HG03571 (cell line): ENCODE results near the gene RBM38.
A peak's percentile ranks its signal among the peaks of the same experiment; 100 is the strongest.

Experiments
- ATAC-seq: cut with Tn5 transposase; IDR thresholded peaks from one replicate; pipeline ENCODE4 v1.9.1; 2021; ENCODE audit not compliant: unreplicated experiment

RBM38 gene

DNA sequence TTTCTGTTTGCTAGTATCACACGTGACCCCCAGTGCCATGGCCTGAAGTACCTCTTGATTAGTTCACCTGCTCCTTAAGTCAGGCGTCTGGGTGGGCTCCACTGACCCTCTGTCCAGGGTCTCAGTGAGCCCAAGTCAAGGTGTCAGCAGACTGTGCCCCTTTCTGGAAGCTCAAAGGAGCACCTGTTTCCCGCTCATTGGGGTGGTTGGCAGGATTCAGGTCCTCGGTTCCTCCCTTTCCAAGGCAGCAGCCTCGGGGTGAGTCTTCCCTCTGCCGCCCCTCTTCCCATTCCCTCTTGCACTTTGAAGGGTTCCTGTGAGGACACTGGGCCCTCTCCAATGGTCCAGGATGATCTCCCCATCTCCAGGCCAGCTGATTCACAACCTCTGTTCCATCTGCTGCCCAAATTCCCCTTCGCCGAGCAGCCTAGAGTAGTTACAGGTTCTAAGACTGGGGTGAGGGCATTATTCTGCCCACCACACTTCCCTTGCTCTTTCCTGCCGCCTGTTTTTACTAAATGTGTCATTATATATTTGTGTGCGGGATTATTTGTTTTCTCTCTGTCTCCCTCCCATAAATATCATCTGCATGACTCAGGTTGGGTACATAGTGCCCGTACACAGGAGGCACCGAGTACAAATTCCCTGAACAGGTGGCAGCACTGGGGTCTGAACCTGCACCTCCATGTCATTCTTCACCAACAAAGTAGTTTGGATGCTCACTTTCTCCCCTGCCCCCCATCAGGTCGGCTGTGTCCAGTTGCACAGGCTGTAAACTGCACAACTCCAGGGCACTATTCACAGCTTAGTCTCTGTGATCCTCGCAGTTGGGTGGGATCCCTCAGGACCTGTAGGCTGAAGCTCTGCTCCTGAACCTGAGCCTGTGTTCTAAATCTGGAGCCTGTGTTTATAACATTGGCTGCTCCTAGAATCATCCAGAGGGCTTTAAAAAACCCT lies 58.5 kb downstream of the RBM38 start:
- ATAC-seq = no peak

DNA sequence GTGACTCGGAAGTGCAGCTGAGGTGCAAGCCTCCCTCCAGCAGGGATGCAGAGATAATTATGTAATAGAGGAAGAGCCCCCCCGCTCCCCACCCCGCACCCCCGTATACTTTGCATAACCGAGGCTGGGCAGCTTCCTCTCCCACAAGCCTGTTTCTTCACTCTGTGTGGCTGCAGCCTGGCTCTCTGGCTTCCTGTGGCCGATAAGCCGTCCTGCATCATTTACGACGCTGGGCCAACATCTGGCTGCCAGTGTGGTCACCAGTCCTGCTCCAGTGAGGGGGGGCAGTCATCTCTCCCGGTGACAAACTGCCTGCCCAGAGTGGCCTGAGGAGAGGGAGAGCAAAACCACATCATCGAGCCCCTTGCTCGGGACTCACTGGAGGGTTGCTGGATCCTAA lies 59.2 kb downstream of the RBM38 start:
- peak; percentile 76 for ATAC-seq

DNA sequence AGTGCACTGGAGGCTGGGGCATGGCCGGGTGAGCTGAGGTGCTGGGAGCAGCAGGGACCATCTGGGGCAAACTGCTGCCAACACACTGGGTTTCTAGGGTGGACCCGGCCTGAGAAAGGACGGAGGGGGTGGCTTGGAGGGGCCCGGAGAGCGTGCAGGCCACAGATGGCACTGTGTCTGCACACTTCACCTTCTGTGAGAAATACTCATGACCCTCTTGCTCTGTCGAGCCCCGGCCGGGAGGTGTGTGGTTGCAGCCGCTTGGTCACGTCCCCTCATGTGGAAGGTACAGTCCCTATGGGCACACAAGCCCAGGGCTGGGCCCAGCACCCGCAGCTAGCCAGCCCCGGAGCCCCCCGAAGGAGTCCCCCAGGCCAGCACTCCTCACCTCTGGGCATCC lies 59.7 kb downstream of the RBM38 start:
- ATAC-seq = peak; percentile 25

- ATAC-seq = no peak
Observed at GRCh38 chr20:57451431-57451794, 60.2 kb downstream of the RBM38 start.

DNA sequence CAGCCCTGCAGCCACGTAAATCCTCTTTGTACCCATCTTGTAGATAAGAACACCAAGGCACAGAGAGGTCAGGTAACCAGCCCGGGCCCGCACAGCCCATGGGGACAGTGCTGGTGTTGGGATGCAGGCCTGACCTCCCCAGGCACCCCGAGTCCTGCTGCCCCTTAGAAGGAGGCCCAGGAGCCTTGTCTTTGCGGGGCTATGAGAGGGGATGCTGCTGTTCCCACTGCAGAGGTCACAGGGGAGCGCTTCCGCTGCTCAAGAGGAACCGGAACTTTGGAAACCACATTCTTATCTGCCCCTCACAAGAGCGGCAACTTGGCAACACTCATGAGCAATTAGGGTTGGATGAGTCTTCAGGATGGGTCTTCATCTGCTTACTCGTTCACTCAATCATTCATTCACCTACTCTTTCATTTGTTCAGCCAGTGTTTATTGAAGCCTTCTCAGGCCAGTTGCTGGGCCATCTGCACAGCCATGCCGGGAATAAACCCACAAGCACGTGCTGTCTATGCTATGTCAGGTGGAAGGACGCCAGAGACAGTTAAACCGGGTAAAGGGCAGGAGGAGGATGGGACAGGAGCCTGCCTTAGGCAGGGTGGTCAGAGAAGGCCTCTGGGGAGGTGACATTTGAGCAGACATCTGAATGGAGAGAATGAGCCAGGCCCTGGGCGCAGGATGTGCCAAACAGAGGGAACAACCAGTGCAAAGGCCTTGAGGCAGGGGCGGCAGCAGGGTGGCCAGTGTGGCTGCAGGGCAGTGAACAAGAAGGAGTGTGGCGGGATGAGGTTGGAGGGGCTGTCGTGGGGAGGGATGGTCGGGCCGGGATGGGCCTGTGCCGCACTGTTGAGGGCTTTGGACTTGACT lies 60.8 kb downstream of the RBM38 start:
- ATAC-seq = no peak

DNA sequence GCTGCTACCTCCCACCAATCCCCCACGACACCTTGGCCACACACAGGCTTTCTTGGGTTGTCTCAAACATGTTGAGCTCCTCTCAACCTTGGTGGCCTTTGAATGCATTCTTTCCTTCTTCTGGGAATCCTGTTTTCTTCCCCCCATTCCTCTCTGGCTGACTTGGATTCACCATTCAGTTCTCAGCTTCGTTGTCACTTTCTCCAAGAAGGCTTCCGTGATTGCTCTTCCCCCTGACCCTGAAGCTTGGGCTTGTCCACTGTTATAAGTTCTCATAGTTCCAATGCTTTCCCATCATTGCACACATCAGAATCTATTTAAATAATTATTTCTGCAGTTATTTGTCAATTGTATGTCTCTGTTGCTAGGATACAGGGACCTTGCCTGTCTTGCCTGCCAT lies 64.2 kb downstream of the RBM38 start:
- no peak for ATAC-seq

- no peak for ATAC-seq
Observed at GRCh38 chr20:57456116-57456515, 64.9 kb downstream of the RBM38 start.

- no peak for ATAC-seq
Observed at GRCh38 chr20:57457243-57458095, 66.3 kb downstream of the RBM38 start.

- ATAC-seq = no peak
Observed at GRCh38 chr20:57458400-57459160, 67.4 kb downstream of the RBM38 start.
